Measurements from ENCODE around the gene ABT1.

ABT1 gene

DNA sequence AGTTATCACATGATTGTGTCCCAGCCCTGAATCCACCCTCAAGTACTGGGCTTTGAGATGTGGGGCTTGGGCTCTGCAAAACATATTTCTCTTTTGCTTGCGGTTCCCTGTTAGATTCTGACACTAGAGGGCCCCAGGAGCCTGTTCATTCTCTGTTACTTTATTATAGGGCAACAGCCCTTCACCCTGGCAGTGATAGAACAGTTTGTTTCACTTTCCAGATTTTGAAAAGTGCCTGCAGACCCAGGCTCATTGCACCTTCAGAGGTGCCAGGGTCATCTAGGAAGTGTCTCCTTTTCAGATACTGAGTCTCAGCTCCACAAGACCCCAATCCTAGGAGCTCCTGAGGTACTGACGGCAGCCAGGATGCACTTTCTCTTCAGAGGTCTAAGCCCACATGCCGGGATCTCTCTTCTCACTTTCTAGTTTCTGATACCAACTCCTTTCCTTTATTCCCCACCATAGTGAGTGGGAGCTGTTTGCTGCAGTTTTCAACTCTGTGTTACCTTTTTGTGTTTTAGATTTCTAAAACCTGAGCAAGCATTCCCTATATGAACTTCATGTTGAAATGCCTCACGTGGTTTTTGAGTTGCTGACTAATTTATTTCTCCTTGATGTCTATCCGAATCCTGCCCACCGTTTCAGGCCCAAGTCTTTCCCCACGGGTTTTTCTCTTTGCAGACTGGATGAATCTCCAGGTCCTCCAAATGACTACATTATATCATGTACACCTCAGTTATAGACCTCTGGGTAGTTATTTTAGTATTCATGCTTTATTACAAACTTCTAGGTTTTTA is 10.9 kb downstream of the ABT1 start:
- DNase-seq: peak; percentile 17

DNA sequence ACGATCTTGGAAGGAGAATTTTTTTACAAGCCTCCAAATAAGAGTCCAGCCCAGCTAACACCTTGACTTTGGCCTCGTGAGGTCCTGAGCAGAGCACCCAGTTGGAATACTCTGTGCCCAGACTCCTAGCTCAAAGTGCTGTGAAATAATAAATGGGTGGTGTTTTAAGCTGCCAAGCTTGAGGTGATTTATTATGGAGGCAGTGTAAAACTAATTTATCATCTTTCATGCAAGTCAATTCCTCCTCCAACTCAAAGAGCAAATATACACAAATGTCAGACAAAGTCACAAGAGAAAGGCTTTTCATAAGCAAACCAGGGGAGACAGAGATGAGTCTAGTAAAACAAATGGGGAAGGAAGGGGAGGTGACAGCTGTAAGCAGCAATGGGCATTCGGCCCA is 12.7 kb downstream of the ABT1 start:
- DNase-seq: no peak

DNA sequence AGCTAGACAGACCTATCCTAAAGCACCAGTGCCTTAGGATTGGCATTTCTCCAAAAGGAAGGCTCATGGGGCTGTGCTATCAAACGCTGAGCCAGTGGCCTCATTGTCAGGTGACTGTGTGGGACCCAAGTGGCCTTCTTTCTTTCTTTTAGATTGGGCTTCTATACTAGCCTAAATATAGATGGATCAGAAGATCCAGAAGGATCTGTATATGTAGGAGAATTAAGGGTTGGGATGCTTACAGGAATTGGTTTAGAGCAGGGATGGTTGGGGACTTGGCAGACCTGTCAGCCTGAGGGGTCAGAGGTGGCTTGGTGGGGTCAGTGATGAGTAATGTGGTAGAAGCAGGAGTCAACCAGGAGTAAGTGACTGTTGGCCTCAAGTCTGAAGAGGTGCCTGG is 14.8 kb downstream of the ABT1 start:
- DNase-seq: no peak

DNA sequence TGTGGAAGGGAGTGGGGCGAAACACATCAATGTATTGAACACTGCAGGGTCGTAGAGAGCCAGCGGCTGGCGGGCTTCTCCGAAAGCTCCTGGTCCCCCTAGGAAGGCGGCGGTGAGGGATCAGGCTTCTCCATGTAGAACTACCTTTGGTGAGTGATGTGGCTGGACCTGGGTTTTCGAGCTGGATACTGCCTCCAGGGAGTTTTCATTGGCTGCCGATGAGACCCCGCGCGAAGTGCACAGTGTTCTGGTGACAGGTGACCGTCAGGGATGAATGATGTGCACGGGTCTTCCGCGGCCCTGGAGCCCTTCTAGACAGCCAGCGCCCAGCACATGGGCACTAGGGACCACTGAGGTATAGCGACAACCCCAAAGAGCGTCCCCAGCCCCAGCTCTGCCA is 16.4 kb downstream of the ABT1 start:
- no peak for DNase-seq

DNA sequence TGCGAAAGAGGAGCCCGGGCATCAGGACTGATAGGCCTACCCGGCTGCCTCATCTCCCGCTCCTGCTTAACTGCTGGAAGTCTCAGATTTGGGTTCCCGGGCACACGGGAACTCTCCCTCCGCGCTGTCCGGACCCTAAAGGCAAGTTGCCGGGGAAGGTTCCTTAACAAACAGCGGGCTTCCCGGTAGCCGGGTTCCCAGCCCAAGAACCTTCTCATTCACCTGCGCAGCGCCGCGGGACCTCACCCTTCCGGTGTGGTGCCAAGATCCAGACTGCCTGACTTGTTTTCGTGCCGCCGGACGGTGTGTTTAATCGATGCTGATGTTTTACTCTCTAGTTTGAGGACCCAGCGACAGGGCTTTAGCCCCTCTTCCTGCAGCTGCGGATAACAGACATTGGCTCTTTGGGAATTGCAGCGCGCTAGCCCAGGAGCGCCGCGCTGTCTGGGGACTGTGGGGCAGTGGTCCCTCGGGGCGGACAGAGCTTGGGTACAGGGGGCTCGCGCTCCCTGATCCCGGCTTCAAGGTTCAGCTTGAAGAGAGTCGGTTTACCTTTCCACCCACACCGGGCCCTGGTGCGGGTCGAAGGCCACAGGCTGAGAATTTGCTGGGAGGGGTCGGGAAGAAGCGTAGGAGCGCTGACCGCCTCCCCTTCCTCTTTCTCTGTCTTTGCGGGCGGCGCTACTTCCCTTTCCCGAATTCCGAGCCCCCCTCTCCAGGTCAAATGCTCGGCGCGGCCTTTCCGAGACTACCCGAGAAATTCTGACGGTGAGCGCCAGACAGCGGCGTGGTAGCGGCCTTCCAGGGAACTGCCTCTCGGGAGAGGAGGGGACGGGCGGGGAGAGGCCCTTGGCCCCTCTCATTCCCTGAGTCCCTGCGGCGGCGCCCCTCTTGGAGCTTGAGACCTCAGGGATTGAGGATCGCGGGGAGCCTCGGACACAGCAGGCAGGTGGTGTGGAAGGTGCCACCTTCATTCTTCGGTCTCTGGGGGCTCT is 17.2 kb downstream of the ABT1 start:
- DNase-seq: no peak

DNA sequence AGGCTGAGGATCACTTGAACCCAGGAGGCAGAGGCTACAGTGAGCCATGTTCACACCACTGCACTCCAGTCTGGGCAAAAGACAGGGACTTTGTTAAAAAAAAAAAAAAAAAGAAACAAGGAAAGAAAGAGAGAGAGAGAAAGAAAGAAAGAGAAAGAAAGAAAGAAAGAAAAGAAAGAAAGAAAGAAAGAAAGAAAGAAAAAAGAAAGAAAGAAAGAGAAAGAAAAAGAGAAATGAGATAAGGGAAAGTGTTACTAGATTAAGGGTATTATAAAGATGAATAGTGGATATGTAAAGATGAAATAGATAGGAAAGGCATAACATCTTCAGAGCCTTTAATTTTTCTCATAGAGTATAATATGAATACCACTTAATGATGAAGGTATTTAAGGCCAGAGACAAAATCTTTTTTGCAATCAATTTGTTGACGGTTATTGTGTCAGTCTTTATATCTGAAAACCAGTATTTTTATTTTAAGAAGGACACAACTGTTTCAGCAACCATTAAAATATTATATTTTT is 26.6 kb downstream of the ABT1 start:
- no peak for DNase-seq

DNA sequence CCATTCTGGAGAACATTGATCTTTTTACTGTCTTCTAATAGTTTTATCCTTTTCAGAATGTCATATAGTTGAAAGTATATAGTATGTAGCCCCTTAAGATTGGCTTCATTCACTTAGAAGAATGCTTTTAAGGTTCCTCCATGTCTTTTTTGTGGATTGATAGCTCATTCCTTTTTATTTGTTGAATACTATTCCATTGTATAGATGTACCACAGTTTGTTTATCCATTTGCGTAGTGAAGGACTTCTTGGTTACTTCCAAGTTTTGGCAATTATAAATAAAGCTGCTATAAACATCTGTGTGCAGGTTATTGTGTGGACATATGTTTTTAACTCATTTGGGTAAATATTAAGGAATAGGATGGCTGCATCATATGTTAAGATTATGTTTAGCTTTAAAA is 27.8 kb downstream of the ABT1 start:
- no peak for DNase-seq

DNA sequence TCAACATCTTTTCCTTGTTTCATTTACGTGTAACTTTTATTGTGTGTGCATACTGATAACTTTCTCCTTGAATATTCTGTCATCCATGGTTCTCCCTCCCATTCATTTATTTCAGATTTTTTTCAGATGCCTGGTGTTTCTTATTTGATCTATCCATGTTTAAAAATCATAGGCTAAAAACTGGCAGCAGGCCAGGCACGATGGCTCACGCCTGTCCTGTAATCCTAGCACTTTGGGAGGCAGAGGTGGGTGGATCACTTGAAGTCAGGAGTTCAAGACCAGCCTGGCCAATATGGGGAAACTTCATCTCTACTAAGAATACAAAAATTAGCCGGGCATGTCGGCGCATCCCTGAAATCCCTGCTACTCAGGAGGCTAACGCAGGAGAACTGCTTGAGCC is 31.1 kb downstream of the ABT1 start:
- DNase-seq: no peak

DNA sequence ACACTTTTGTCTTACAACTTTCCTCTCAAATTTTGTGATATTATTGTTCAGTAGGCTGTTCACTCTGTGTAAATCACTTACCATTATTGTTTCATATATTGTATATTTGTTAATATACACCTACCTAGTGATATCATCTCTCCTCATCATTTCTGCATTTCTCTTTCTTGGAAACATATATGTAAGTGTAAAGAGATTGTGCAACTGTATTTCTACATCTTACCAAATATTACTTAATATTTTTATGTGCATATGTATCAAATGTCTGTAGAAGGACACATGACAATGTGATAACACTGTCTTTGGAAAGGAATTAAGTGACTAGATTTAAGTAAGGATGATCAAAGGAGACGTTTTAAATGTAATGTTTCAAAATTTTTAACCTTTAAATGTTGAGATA is 32.6 kb downstream of the ABT1 start:
- no peak for DNase-seq

DNA sequence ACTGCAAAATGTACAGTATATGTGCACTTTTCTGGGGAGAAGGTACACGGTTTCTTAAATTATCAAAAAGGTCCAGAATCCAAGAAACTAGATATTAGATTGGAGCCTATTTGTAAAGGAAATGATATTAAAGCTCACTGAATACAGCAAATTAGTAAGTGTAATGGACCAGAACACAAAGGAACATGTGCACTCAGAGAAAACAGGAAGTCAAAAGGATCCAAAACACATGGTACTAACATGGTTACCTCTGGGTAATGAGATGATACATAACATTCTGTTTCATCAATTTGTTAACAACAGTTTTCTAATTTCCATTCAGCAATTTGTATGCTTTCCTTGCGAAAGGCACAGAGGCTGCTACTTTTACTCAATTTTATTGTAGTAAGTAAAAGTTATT is 44.1 kb downstream of the ABT1 start:
- DNase-seq: no peak

DNA sequence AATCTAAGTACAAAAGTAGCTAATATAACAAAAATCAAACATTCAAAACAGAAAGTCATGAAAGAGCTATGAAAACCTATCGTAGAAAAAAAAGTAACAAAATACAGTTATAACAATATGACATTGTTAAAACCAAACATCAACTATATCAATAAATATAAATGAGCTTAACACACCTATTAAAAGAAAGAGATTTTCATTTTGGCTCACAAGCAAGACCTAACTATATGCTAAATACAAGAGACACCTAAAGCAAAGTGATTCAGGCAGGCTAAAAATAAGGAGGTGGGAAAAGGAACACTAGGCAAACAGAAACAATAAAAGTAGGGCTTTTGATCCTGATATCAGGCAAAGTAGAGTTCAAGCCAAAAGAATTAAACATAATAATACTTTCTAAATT is 49.3 kb downstream of the ABT1 start:
- DNase-seq: no peak
